ENCODE measurements around the gene KAT14.

- TF ChIP-seq CTCF (IDR thresholded peaks at IDR 0.05) (no peak), POLR2A (IDR thresholded peaks at IDR 0.05) (no peak)
These were observed 34.7 kb downstream of the KAT14 start for GRCh38 chr20:18172379-18172778.
